ENCODE data around the gene SCMH1.

DNA sequence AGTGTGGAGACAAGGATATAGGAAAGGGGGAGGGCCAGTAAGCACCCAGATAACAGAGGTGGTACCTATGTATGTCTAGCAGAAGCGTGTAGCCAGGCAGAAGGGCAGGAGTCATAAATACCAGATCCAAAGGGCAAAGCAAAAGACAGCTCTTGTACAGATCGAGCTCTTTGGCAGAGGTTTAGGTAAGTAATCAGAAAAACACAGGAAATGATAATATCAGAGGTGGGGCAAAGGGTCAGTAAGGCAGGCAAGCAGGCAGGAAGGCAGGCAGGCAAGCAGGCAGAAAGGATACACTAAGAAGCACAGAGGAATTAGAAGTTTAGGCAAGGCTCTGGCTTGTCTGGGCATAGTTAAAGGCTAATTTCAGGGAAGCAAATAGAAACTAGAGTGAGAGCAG is 197.9 kb downstream of the SCMH1 start:
- TF ChIP-seq CTCF (IDR thresholded peaks at IDR 0.05) (no peak), POLR2A (IDR thresholded peaks at IDR 0.05) (no peak)

Data from uterus (tissue), 2 donors.